AG09309 (cell line): ENCODE data around the gene TTC39B.

ENCODE experiments used
- DNase-seq: peaks from one replicate; pipeline ENCODE4 v3.0.0-alpha.2; 2010; ENCODE audit warnings: low read depth
- H3K4me3 ChIP-seq: 2 replicates; pipeline ENCODE4 v1.5.1; 2011; ENCODE audit warnings: mild to moderate bottlenecking, low read depth, low read length, moderate library complexity; ENCODE audit not compliant: control insufficient read depth
- CTCF ChIP-seq: IDR thresholded peaks from 2 replicates; pipeline ENCODE4 v1.5.1; 2011; ENCODE audit warnings: mild to moderate bottlenecking, low read depth, low read length, inconsistent platforms; ENCODE audit not compliant: insufficient read depth, control insufficient read depth; ENCODE audit errors: missing control alignments

The TTC39B gene

GRCh38 chr9:15306757-15307522 lies at the start of gene TTC39B:
Gene TTC39B (minus strand): TSS chr9:15307216. CDS start chr9:15307125, 91 bp downstream.
- TF ChIP-seq CTCF, result no peak
- peak; percentile 53 for DNase-seq
- peak within 1 kb of the TSS; percentile 78 for H3K4me3 ChIP-seq

GRCh38 chr9:15355669-15356068 lies 48.7 kb upstream of the TTC39B start:
- no peak for DNase-seq
- no peak for TF ChIP-seq CTCF
- H3K4me3 ChIP-seq, result no peak overlapping the region

GRCh38 chr9:15354713-15355112 lies 47.7 kb upstream of the TTC39B start:
- no peak for TF ChIP-seq CTCF
- DNase-seq, result no peak
- no peak overlapping the region for H3K4me3 ChIP-seq

- H3K4me3 ChIP-seq, result no peak overlapping the region
- no peak for TF ChIP-seq CTCF
- DNase-seq, result no peak
Measured at GRCh38 chr9:15353892-15354291, 46.9 kb upstream of the TTC39B start.

- no peak overlapping the region for H3K4me3 ChIP-seq
- DNase-seq, result no peak
- TF ChIP-seq CTCF, result no peak
Measured at GRCh38 chr9:15352306-15352705, 45.3 kb upstream of the TTC39B start.

GRCh38 chr9:15349892-15350761 lies 43.1 kb upstream of the TTC39B start:
- TF ChIP-seq CTCF, result no peak
- DNase-seq, result no peak
- no peak overlapping the region for H3K4me3 ChIP-seq
